GM12892 (cell line): Measurements from ENCODE around the gene ZNF2.

Experiments used
- POLR2A ChIP-seq: IDR thresholded peaks from 2 replicates; pipeline ENCODE4 v1.6.1; 2011; ENCODE audit warnings: low read depth, low read length, control low read depth
- POLR2AphosphoS5 ChIP-seq: IDR thresholded peaks from 2 replicates; pipeline ENCODE4 v1.6.1; 2011; ENCODE audit warnings: low read depth, low read length, control low read depth
- TAF1 ChIP-seq: IDR thresholded peaks from 2 replicates; pipeline ENCODE4 v1.6.1; 2011; ENCODE audit warnings: low read depth, mild to moderate bottlenecking, control low read depth, low read length, borderline replicate concordance

GRCh38 chr2:95225658-95226057 is 60.0 kb downstream of the ZNF2 start:
- TF ChIP-seq POLR2AphosphoS5: no peak
- no peak for TF ChIP-seq TAF1
- TF ChIP-seq POLR2A: no peak
